CD4-positive, CD25-positive, alpha-beta regulatory T cell (primary cell): Measurements from ENCODE around the gene AIG1. TPM values are rescaled to one million over a fixed set of nuclear protein-coding genes. Genes with fewer than 3 reads are reported as not detected.

Experiments
- ATAC-seq, 2 donors: fragments of 150-1000 bp; cut with Tn5 transposase; one replicate each; pipeline ENCODE4 v1.10.0; 2021; ENCODE audit warnings: low read depth in 2 of 2, moderate number of reproducible peaks in 2 of 2, moderate library complexity in 1 of 2
- DNase-seq, 3 donors: peaks; one replicate each; pipeline versions ENCODE4 v3.0.0 to v3.0.0-alpha.2; 2012 to 2022; ENCODE audit warnings: mixed read lengths in 1 of 3
- H3K27ac ChIP-seq: one replicate; pipeline ENCODE4 v1.7.0; 2013; ENCODE audit warnings: mild to moderate bottlenecking, low read length; ENCODE audit not compliant: insufficient read depth, poor library complexity, severe bottlenecking
- H3K27me3 ChIP-seq: one replicate; pipeline ENCODE4 v1.7.0; 2013; ENCODE audit warnings: low read length; ENCODE audit not compliant: control insufficient read depth, insufficient read depth
- H3K36me3 ChIP-seq: one replicate; pipeline ENCODE4 v1.7.0; 2013; ENCODE audit warnings: mild to moderate bottlenecking, low read length, moderate library complexity; ENCODE audit not compliant: control insufficient read depth, insufficient read depth
- H3K4me1 ChIP-seq: 2 replicates; pipeline ENCODE4 v1.7.0; 2013; ENCODE audit warnings: mild to moderate bottlenecking, low read length; ENCODE audit not compliant: insufficient read depth, control insufficient read depth, poor library complexity, severe bottlenecking
- H3K4me3 ChIP-seq: one replicate; pipeline ENCODE4 v1.7.0; 2013; ENCODE audit warnings: low read depth, mild to moderate bottlenecking, low read length, moderate library complexity
- H3K9me3 ChIP-seq, 2 experiments: 1 replicate in 1 of 2; 2 replicates in 1 of 2; pipeline ENCODE4 v1.7.0; 2013; ENCODE audit warnings: low read length in 2 of 2, mild to moderate bottlenecking in 1 of 2, moderate library complexity in 1 of 2; ENCODE audit not compliant: control insufficient read depth in 2 of 2
- H3K27ac Mint-ChIP-seq, 3 donors: one replicate each; pipeline ENCODE4 v1.8.0; 2020 to 2022; ENCODE audit warnings: mild to moderate bottlenecking in 3 of 3, mixed read lengths in 3 of 3, moderate library complexity in 2 of 3
- H3K27me3 Mint-ChIP-seq: one replicate; pipeline ENCODE4 v1.8.0; 2022; ENCODE audit warnings: mild to moderate bottlenecking, mixed read lengths
- H3K36me3 Mint-ChIP-seq: one replicate; pipeline ENCODE4 v1.8.0; 2020; ENCODE audit warnings: mixed read lengths
- H3K4me1 Mint-ChIP-seq, 4 donors: one replicate each; pipeline ENCODE4 v1.8.0; 2020 to 2022; ENCODE audit warnings: mixed read lengths in 4 of 4, mild to moderate bottlenecking in 1 of 4
- H3K4me3 Mint-ChIP-seq, 4 donors: one replicate each; pipeline ENCODE4 v1.8.0; 2020 to 2022; ENCODE audit warnings: mild to moderate bottlenecking in 4 of 4, mixed read lengths in 4 of 4, moderate library complexity in 3 of 4
- H3K9me3 Mint-ChIP-seq, 7 donors: one replicate each; pipeline ENCODE4 v1.8.0; 2020 to 2022; ENCODE audit warnings: mixed read lengths in 7 of 7, mild to moderate bottlenecking in 3 of 7, moderate library complexity in 2 of 7
- polyA plus RNA-seq, 4 donors: library from polyadenylated mRNA; unstranded; fragments of 300-500 nt; fragmentation: Illumina TruSeq; gene quantifications; one replicate each; pipeline ENCODE4 v1.2.3, GENCODE V29; 2021
- total RNA-seq: library from RNA; stranded (reverse); gene quantifications from one replicate; pipeline ENCODE4 v1.2.3, GENCODE V29; 2022

Gene AIG1
- total and polyA plus RNA-seq, 5 donors from 2014 or later: 4.2 to 19.6 (median 13.9) TPM

DNA sequence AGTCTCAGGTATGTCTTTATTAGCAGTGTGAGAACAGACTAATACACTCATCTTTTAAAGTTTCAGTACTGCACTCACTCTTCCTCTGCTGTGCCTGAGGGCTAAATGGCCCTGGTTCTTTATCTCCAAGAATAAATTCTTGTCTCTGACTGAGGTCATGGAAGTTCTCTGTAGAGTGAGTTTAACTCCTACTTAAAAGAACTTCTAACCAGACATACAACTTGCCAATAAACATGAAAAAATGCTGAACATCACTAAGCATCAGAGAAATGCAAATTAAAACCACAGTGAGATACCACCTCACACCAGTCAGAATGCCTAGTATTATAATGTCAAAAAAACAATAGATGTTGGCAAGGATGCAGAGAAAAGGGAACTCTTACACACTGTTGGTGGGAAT is 316.2 kb downstream of the AIG1 start:
- Histone ChIP-seq H3K27ac (no peak overlapping the region), H3K36me3 (no peaks in the 10 kb centered on the region), H3K4me1 (no peaks in the 10 kb centered on the region), H3K27me3 (peaks cover 19% of the 10 kb centered on the region), H3K9me3 (peaks cover 0 to 6% of the 10 kb centered on the region in 2 experiments), H3K4me3 (no peak overlapping the region)
- Mint-ChIP-seq H3K27me3 (peaks cover 23% of the 10 kb centered on the region), H3K4me3 (no peak overlapping the region), H3K9me3 (peaks cover 0 to 12% (median 5%) of the 10 kb centered on the region in 7 donors), H3K4me1 (no peaks in the 10 kb centered on the region), H3K27ac (no peak overlapping the region), H3K36me3 (peaks cover 3% of the 10 kb centered on the region)
- ATAC-seq (no peak), DNase-seq (no peak)

DNA sequence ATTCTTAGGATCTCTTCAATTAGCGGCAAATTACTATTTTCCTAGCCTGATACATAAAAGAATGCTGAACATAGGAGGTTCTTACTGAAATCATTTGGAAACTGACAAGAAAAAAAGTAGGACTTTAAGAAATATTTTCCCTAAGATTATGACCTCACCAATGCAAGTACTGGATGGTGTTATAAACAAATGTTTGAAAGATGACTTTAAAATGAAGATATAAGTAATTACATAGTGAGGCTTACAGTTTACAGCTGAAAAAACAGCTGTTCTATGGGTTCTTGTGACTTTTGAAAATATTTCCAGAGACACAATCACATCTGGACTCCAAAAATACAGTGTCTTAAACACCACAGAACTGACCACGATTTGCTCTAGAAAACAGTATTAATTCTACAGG is 324.9 kb downstream of the AIG1 start:
- no peak overlapping the region for H3K4me3 Mint-ChIP-seq
- ATAC-seq: no peak
- DNase-seq: no peak

DNA sequence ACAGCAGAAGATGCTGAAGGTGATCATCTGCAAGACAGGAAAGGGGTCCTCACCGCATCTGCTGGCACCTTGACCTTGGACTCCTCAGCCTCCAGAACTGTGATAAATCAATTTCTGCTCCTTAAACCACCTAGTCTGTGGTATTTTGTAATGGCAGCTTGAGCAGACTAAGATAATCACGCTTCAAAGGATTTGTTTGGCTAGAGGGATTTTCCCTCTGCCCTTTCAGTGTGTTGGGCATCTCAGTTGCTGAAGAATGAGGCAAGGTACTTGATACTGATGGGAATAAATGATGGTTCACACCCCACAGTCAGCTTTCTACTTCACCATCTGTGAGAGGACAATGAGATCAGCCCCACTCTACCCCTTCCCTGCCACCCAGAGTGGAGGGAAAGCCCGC is 329.6 kb downstream of the AIG1 start:
- no peaks in the 10 kb centered on the region for H3K36me3 Mint-ChIP-seq
- Histone ChIP-seq H3K9me3 (no peaks in the 10 kb centered on the region), H3K4me3 (no peak overlapping the region), H3K4me1 (no peaks in the 10 kb centered on the region), H3K27me3 (no peaks in the 10 kb centered on the region), H3K36me3 (no peaks in the 10 kb centered on the region), H3K27ac (no peak overlapping the region)
- no peak for DNase-seq
- no peaks in the 10 kb centered on the region for H3K4me1 Mint-ChIP-seq
- H3K9me3 Mint-ChIP-seq: peaks cover 0 to 1% (median 0%) of the 10 kb centered on the region in 7 donors
- H3K27ac Mint-ChIP-seq: no peak overlapping the region
- H3K27me3 Mint-ChIP-seq: no peaks in the 10 kb centered on the region
- H3K4me3 Mint-ChIP-seq: no peak overlapping the region
- no peak for ATAC-seq

More for the DNA sequence above, 324.9 kb downstream of the AIG1 start:
- H3K27me3 ChIP-seq: peaks cover 3% of the 10 kb centered on the region
- no peak overlapping the region for H3K27ac ChIP-seq
- Mint-ChIP-seq H3K27me3 (peaks cover 6% of the 10 kb centered on the region), H3K4me1 (no peaks in the 10 kb centered on the region), H3K36me3 (no peaks in the 10 kb centered on the region), H3K9me3 (peaks cover 0 to 4% (median 0%) of the 10 kb centered on the region in 7 donors), H3K27ac (no peak overlapping the region)
- H3K36me3 ChIP-seq: no peaks in the 10 kb centered on the region
- no peak overlapping the region for H3K4me3 ChIP-seq
- H3K4me1 ChIP-seq: no peaks in the 10 kb centered on the region
- no peaks in the 10 kb centered on the region for H3K9me3 ChIP-seq

Other genes with a start within 250 kb of the AIG1 start
- gene HIVEP2, start 115.7 kb upstream of the AIG1 start, total RNA-seq: 76.7 TPM
- 10 to 100 TPM in 3 of 4 donors, 1 to 10 TPM in 1; 9.7 to 12.5 (median 11.8) TPM for gene HIVEP2, start 115.7 kb upstream of the AIG1 start, polyA plus RNA-seq